Colonic mucosa (tissue), 4 donors: ENCODE results near the gene DHRSX. TPM values are rescaled to one million over a fixed set of nuclear protein-coding genes. Genes with fewer than 3 reads are reported as not detected.

Source experiments
- DNase-seq: peaks from one replicate; pipeline ENCODE4 v3.0.0-alpha.2; 2020
- H3K27ac ChIP-seq: fragments of 200-600 bp; one replicate; pipeline ENCODE4 v1.8.0; 2021
- H3K27me3 ChIP-seq: fragments of 200-600 bp; one replicate; pipeline ENCODE4 v1.8.0; 2021
- H3K36me3 ChIP-seq: fragments of 200-600 bp; one replicate; pipeline ENCODE4 v1.8.0; 2021
- H3K4me1 ChIP-seq: fragments of 200-600 bp; one replicate; pipeline ENCODE4 v1.8.0; 2021; ENCODE audit warnings: mild to moderate bottlenecking
- H3K4me3 ChIP-seq: fragments of 200-600 bp; one replicate; pipeline ENCODE4 v1.8.0; 2021
- H3K9ac ChIP-seq, 2 donors: one replicate each; pipeline ENCODE4 v1.7.0; 2013; ENCODE audit warnings: control low read depth in 2 of 2, low read depth in 2 of 2, low read length in 2 of 2
- H3K9me3 ChIP-seq: fragments of 200-600 bp; one replicate; pipeline ENCODE4 v1.8.0; 2021
- CTCF ChIP-seq: fragments of 200-600 bp; IDR thresholded peaks from one replicate; pipeline ENCODE4 v1.8.0; 2022; ENCODE audit warnings: antibody characterized with exemption, mild to moderate bottlenecking
- intact Hi-C: fragments of 100-400 bp; cut with DNase I; formaldehyde crosslinking; loops from one replicate; pipeline ENCODE4 v1.14.1; 2022
- total RNA-seq, 2 donors: library from RNA; stranded (reverse); fragmentation: NEBNext Ultra II Directional in 1 of 2; extraction: Animal tissue kit (Norgen Biotek cat#: 25700) in 1 of 2; gene quantifications; one replicate each; pipeline ENCODE4 v1.2.1, GENCODE V29; 2021
- donor health status: healthy.
- donor health status: DM: no; HTN: no; CAD: no.
- donor health status: DM: no; HTN: no; CAD: no.

The DHRSX gene
- total RNA-seq, 2 donors from 2014 or later, result 28.6 to 43.3 TPM

GRCh38 chrX:2286731-2287130 lies 214.0 kb downstream of the DHRSX start:
- Histone ChIP-seq H3K27me3 (no peaks in the 10 kb centered on the region), H3K36me3 (no peaks in the 10 kb centered on the region), H3K4me3 (no peak overlapping the region), H3K9ac (no peak overlapping the region), H3K4me1 (no peaks in the 10 kb centered on the region), H3K9me3 (no peaks in the 10 kb centered on the region), H3K27ac (no peak overlapping the region)
- intact Hi-C loops, result no loop called here
- TF ChIP-seq CTCF, result no peak
- no peak for DNase-seq

- TF ChIP-seq CTCF, result no peak
- Histone ChIP-seq H3K4me3 (no peak overlapping the region), H3K9ac (no peak overlapping the region), H3K4me1 (no peaks in the 10 kb centered on the region), H3K27me3 (no peaks in the 10 kb centered on the region), H3K9me3 (no peaks in the 10 kb centered on the region), H3K36me3 (no peaks in the 10 kb centered on the region), H3K27ac (no peak overlapping the region)
- no peak for DNase-seq
- intact Hi-C loops, result no loop called here
Observed at GRCh38 chrX:2284601-2285000, 216.2 kb downstream of the DHRSX start.

GRCh38 chrX:2284133-2284532 lies 216.6 kb downstream of the DHRSX start:
- no peaks in the 10 kb centered on the region for H3K4me1 ChIP-seq
- H3K9ac ChIP-seq, result no peak overlapping the region
- H3K27ac ChIP-seq, result no peak overlapping the region
- H3K36me3 ChIP-seq, result no peaks in the 10 kb centered on the region
- H3K27me3 ChIP-seq, result no peaks in the 10 kb centered on the region
- DNase-seq, result no peak
- no peaks in the 10 kb centered on the region for H3K9me3 ChIP-seq
- TF ChIP-seq CTCF, result no peak
- intact Hi-C loops, result no loop called here
- H3K4me3 ChIP-seq, result no peak overlapping the region

DNA sequence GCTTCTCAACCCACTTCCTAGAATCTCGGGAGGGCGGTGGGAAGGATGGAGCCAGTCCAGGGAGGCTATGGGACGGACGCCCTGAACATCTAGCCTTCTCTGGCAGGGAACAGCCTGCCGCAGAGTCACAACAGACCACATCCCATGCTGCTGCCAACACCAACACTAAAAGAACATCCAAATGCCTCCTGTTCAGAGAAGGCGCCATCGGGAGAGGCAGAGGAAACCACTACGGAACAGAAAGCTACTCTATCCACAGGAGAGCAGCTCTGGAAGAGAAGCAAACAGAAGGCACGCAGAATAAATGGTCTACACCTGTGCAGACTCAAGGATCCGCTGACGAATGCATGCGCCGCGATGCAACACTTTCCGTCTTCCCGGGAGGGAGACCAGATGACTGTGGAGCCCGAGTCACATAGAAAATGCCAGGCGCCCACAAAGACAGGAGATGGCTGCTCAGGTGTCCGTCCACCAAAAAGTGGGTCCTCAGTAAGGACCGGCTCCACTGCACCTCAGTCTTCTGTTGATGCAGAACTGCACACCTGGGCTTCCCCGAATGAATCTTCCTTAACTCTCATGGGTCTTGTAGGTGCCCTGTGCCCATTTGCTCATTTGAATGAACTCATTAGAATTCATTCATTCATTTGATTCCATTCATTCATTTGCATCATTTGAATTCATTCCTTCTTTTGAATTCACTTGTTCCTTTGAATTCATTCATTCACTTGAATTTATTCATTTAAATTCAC lies 217.5 kb downstream of the DHRSX start:
- H3K4me1 ChIP-seq, result no peaks in the 10 kb centered on the region
- no peaks in the 10 kb centered on the region for H3K9me3 ChIP-seq
- intact Hi-C loops, result no loop called here
- H3K9ac ChIP-seq, result no peak overlapping the region
- H3K36me3 ChIP-seq, result no peaks in the 10 kb centered on the region
- H3K27ac ChIP-seq, result no peak overlapping the region
- no peak for TF ChIP-seq CTCF
- no peak for DNase-seq
- H3K4me3 ChIP-seq, result no peak overlapping the region
- no peaks in the 10 kb centered on the region for H3K27me3 ChIP-seq

DNA sequence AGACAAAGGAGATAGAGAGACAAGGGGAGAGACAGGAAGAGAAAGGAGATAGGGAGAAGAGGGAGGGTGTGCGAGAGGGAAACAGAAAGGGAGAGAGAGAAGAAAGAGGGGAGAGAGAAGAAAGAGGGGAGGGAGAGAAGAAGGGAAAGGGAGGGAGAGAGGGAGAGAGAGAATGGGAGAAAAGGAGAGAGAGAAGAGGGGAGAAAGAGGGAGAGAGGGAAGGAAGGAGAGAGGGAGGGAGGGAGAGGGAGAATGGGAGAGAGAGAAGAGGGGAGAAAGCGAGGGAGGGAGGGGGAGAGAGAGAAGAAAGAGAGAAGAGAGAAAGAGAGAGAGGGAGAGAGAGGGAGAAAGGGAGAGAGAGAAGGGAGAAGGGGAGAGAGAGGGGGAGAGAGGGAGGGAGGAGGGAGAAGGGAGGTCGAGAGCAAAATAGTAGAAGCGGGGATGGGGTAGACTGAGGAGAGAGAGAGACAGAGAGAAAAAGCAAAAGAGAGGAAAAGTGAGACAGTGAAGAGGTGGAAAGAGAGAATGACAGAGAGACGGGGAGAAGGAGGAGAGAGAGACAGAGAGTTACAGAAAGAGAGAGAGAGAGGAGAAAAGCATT lies 218.2 kb downstream of the DHRSX start:
- Histone ChIP-seq H3K27ac (no peak overlapping the region), H3K36me3 (no peaks in the 10 kb centered on the region)

More for the DNA sequence above, 218.2 kb downstream of the DHRSX start:
- TF ChIP-seq CTCF, result no peak
- DNase-seq, result no peak
- intact Hi-C loops, result no loop called here
- H3K9me3 ChIP-seq, result no peaks in the 10 kb centered on the region
- no peaks in the 10 kb centered on the region for H3K4me1 ChIP-seq
- H3K9ac ChIP-seq, result no peak overlapping the region
- H3K4me3 ChIP-seq, result no peak overlapping the region
- no peaks in the 10 kb centered on the region for H3K27me3 ChIP-seq
